Type B pancreatic cell (in vitro differentiated cells): ENCODE data around the gene CDC6. TPM values are rescaled to one million over a fixed set of nuclear protein-coding genes. Genes with fewer than 3 reads are reported as not detected.

Source experiments
- DNase-seq: peaks from one replicate; pipeline ENCODE4 v3.0.0; 2021; ENCODE audit warnings: mixed read lengths; ENCODE audit not compliant: unreplicated experiment; ENCODE audit errors: extremely low spot score
- H3K27ac Mint-ChIP-seq: 2 replicates; pipeline ENCODE4 v1.8.0; 2021; ENCODE audit warnings: mild to moderate bottlenecking, mixed read lengths
- H3K27me3 Mint-ChIP-seq: 2 replicates; pipeline ENCODE4 v1.8.0; 2021; ENCODE audit warnings: mixed read lengths
- H3K36me3 Mint-ChIP-seq: 2 replicates; pipeline ENCODE4 v1.8.0; 2021; ENCODE audit warnings: mixed read lengths
- H3K4me1 Mint-ChIP-seq: one replicate; pipeline ENCODE4 v1.8.0; 2021; ENCODE audit warnings: mixed read lengths; ENCODE audit not compliant: unreplicated experiment
- H3K4me3 Mint-ChIP-seq: 2 replicates; pipeline ENCODE4 v1.8.0; 2021; ENCODE audit warnings: mild to moderate bottlenecking, mixed read lengths
- H3K9me3 Mint-ChIP-seq: 2 replicates; pipeline ENCODE4 v1.8.0; 2021; ENCODE audit warnings: mixed read lengths
- CTCF ChIP-seq: fragments of 200-600 bp; sonication (generic); conservative IDR thresholded peaks from 2 replicates; pipeline ENCODE4 v1.5.0; 2021; ENCODE audit warnings: antibody characterized with exemption, mild to moderate bottlenecking
- total RNA-seq: library from RNA; stranded (reverse); gene quantifications from 2 replicates; pipeline ENCODE4 v1.2.1, GENCODE V29; 2021; ENCODE audit warnings: low replicate concordance

The CDC6 gene
- total RNA-seq, 1 donor from 2014 or later = 50.3 TPM

GRCh38 chr17:40341808-40342503, 54.3 kb downstream of the CDC6 start:
- H3K9me3 Mint-ChIP-seq = no peaks in the 10 kb centered on the region
- peak overlapping the region; percentile 93 for H3K4me3 Mint-ChIP-seq
- peaks cover 53% of the 10 kb centered on the region for H3K4me1 Mint-ChIP-seq
- peak; percentile 86 for DNase-seq
- H3K27me3 Mint-ChIP-seq = no peaks in the 10 kb centered on the region
- no peak for TF ChIP-seq CTCF
- peaks cover 5% of the 10 kb centered on the region for H3K36me3 Mint-ChIP-seq
- H3K27ac Mint-ChIP-seq = peak overlapping the region; percentile 86

- Mint-ChIP-seq H3K27ac (peak overlapping the region; percentile 86), H3K27me3 (no peaks in the 10 kb centered on the region), H3K9me3 (no peaks in the 10 kb centered on the region), H3K4me1 (peaks cover 60% of the 10 kb centered on the region), H3K36me3 (peaks cover 5% of the 10 kb centered on the region), H3K4me3 (peak overlapping the region; percentile 93)
- no peak for DNase-seq
- TF ChIP-seq CTCF = no peak
Measured at GRCh38 chr17:40342504-40343218, 55.0 kb downstream of the CDC6 start.

GRCh38 chr17:40343219-40344119, 55.8 kb downstream of the CDC6 start:
- peaks cover 5% of the 10 kb centered on the region for H3K36me3 Mint-ChIP-seq
- no peaks in the 10 kb centered on the region for H3K27me3 Mint-ChIP-seq
- TF ChIP-seq CTCF = no peak
- H3K9me3 Mint-ChIP-seq = no peaks in the 10 kb centered on the region
- no peak for DNase-seq
- peaks cover 68% of the 10 kb centered on the region for H3K4me1 Mint-ChIP-seq
- peak overlapping the region; percentile 86 for H3K27ac Mint-ChIP-seq
- peak overlapping the region; percentile 93 for H3K4me3 Mint-ChIP-seq

GRCh38 chr17:40344421-40345160, 56.9 kb downstream of the CDC6 start:
- H3K27me3 Mint-ChIP-seq = no peaks in the 10 kb centered on the region
- peaks cover 9% of the 10 kb centered on the region for H3K36me3 Mint-ChIP-seq
- H3K27ac Mint-ChIP-seq = peak overlapping the region; percentile 86
- no peaks in the 10 kb centered on the region for H3K9me3 Mint-ChIP-seq
- peak overlapping the region; percentile 93 for H3K4me3 Mint-ChIP-seq
- H3K4me1 Mint-ChIP-seq = peaks cover 69% of the 10 kb centered on the region
- no peak for DNase-seq
- no peak for TF ChIP-seq CTCF
